Measurements from ENCODE around the gene TRIM5. TPM values are rescaled to one million over a fixed set of nuclear protein-coding genes. Genes with fewer than 3 reads are reported as not detected.
"Not testable (repeated sequence)": the region's sequence is repeated elsewhere in the genome, so short reads cannot be mapped to it uniquely, and the experiment has no call there.

The TRIM5 gene
- total and polyA plus RNA-seq, 2 donors (not counting 3 experiments of a cell fraction or from before 2014, with no cell fraction given) = 54.5 to 57.3 TPM

GRCh38 chr11:5722622-5723021, 37.7 kb upstream of the TRIM5 start:
- DNase-seq (ENCODE audit: low read depth, low spot score) = no peak
- H4K20me1 ChIP-seq (replicated peaks; ENCODE audit: control insufficient read depth, extremely low read depth, insufficient read depth, low read length) = no peaks in the 10 kb centered on the region
- H2AFZ ChIP-seq (ENCODE audit: low read depth, low read length) = no peak overlapping the region
- no peaks in the 10 kb centered on the region for H3K79me2 ChIP-seq (ENCODE audit: control insufficient read depth, insufficient read depth, low read length)
- H3K27ac ChIP-seq (ENCODE audit: insufficient read depth, low read depth, low read length) = no peak overlapping the region
- TF ChIP-seq POLR2AphosphoS5 (IDR thresholded peaks at IDR 0.05; ENCODE audit: insufficient read depth, low read depth, low read length) = no peak
- no peak for TF ChIP-seq MYC (IDR thresholded peaks at IDR 0.05; ENCODE audit: low read depth, low read length)
- TF ChIP-seq JUN (IDR thresholded peaks at IDR 0.05; ENCODE audit: borderline replicate concordance, insufficient read depth, insufficient read length, low read depth) = no peak
- H3K36me3 ChIP-seq (ENCODE audit: control insufficient read depth in 2 of 2, extremely low read depth in 1 of 2, insufficient read depth in 2 of 2, low read length in 2 of 2) = no peaks in the 10 kb centered on the region
- no peak for FAIRE-seq
- no peak overlapping the region for H3K4me3 ChIP-seq (replicated peaks in 1 of 3; ENCODE audit: insufficient read depth in 1 of 3, low read depth in 1 of 3, low read length in 3 of 3)
- H3K9me3 ChIP-seq (replicated peaks; ENCODE audit: control insufficient read depth, insufficient read depth, low read length) = no peaks in the 10 kb centered on the region
- intact Hi-C loops (cut with micrococcal nuclease) (no loop called here), dilution Hi-C loops (cut with MboI; ENCODE audit: extremely low pct_ligation_motif_present, low sequenced_read_pairs) (no loop called here)
- BruUV-seq (replicated peaks) = no TSS peak
- no peak overlapping the region for H3K4me2 ChIP-seq (ENCODE audit: insufficient read depth, low read length)
- ChIA-PET CTCF (no interaction called here), POLR2A (no interaction called here)
- no peaks in the 10 kb centered on the region for H3K4me1 ChIP-seq (ENCODE audit: control insufficient read depth, extremely low read depth, insufficient read depth, low read length)
- H3K9me1 ChIP-seq (replicated peaks; ENCODE audit: control insufficient read depth, extremely low read depth, insufficient read depth, low read length) = no peaks in the 10 kb centered on the region
- H3K27me3 ChIP-seq (ENCODE audit: control insufficient read depth in 2 of 2, insufficient read depth in 2 of 2, low read length in 2 of 2) = peaks cover 0 to 8% of the 10 kb centered on the region in 2 experiments
- no peak overlapping the region for H3K9ac ChIP-seq (replicated peaks; ENCODE audit: extremely low read depth, insufficient read depth, low read length)

DNA sequence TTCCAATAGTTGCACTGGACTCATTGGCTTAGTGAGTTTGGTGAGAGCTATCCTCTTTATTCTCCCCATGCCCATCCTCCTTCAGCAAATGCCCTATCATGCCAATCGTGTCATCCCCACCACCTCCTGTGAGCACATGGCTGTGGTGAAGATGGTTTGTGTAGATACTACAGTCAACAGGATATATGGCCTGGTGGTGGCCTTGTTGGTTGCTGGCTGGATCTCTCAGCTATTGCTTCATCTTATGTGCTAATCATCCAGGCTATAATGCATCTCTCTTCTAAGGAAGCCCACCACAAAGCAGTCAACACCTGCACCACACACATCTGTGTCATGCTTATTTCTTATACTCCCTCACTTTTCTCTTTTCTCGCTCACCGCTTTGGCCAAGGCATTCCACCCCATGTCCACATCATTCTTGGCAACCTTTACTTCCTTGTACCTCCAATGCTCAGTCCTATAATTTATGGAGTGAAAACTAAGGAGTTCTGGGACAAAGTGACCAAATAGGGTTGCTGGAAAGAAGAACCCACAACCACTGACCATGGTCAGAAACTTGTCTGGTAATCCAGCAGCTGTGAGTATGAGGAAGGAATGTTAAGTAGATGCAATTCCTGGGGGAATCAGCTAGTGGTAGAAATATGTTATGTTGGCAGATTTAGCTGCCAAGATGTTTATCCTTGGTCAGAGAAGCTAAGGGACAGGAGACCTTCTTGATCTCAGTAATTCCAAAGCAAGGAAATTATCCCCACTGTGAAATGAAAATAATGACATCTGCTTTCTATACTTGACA, 35.0 kb upstream of the TRIM5 start:
- Histone ChIP-seq H4K20me1 (replicated peaks; ENCODE audit: control insufficient read depth, extremely low read depth, insufficient read depth, low read length) (no peaks in the 10 kb centered on the region), H3K4me3 (replicated peaks in 1 of 3; ENCODE audit: insufficient read depth in 1 of 3, low read depth in 1 of 3, low read length in 3 of 3) (no peak overlapping the region), H3K4me2 (ENCODE audit: insufficient read depth, low read length) (no peak overlapping the region), H3K4me1 (ENCODE audit: control insufficient read depth, extremely low read depth, insufficient read depth, low read length) (no peaks in the 10 kb centered on the region), H3K9ac (replicated peaks; ENCODE audit: extremely low read depth, insufficient read depth, low read length) (no peak overlapping the region), H3K9me3 (replicated peaks; ENCODE audit: control insufficient read depth, insufficient read depth, low read length) (no peaks in the 10 kb centered on the region), H2AFZ (ENCODE audit: low read depth, low read length) (no peak overlapping the region), H3K27me3 (ENCODE audit: control insufficient read depth in 2 of 2, insufficient read depth in 2 of 2, low read length in 2 of 2) (peaks cover 0 to 6% of the 10 kb centered on the region in 2 experiments), H3K79me2 (ENCODE audit: control insufficient read depth, insufficient read depth, low read length) (no peaks in the 10 kb centered on the region), H3K36me3 (ENCODE audit: control insufficient read depth in 2 of 2, extremely low read depth in 1 of 2, insufficient read depth in 2 of 2, low read length in 2 of 2) (no peaks in the 10 kb centered on the region), H3K9me1 (replicated peaks; ENCODE audit: control insufficient read depth, extremely low read depth, insufficient read depth, low read length) (no peaks in the 10 kb centered on the region), H3K27ac (ENCODE audit: insufficient read depth, low read depth, low read length) (no peak overlapping the region)
- TF ChIP-seq, protein P1, sequence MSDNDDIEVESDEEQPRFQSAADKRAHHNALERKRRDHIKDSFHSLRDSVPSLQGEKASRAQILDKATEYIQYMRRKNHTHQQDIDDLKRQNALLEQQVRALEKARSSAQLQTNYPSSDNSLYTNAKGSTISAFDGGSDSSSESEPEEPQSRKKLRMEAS (IDR thresholded peaks at IDR 0.05; ENCODE audit: insufficient read depth, insufficient read length) = no peak
- no peak for TF ChIP-seq FOS (IDR thresholded peaks at IDR 0.05; ENCODE audit: borderline replicate concordance, insufficient read depth, low read length)
- TF ChIP-seq EZH2 (IDR thresholded peaks at IDR 0.05; ENCODE audit: borderline replicate concordance, low read depth, low read length, severe bottlenecking) = no peak
- no peak for TF ChIP-seq POLR2AphosphoS5 (IDR thresholded peaks at IDR 0.05; ENCODE audit: insufficient read depth, low read depth, low read length)
- dilution Hi-C loops (cut with MboI; ENCODE audit: extremely low pct_ligation_motif_present, low sequenced_read_pairs) (no loop called here), intact Hi-C loops (cut with micrococcal nuclease) (no loop called here)
- BruUV-seq (replicated peaks) = no TSS peak
- DNase-seq (ENCODE audit: low read depth, low spot score) (no peak), FAIRE-seq (no peak)
- ChIA-PET POLR2A (no interaction called here), CTCF (no interaction called here)

GRCh38 chr11:5716518-5716917, 31.6 kb upstream of the TRIM5 start:
- DNase-seq (ENCODE audit: low read depth, low spot score); FAIRE-seq; H2AFZ ChIP-seq (ENCODE audit: low read depth, low read length); H3K4me3 ChIP-seq (replicated peaks in 1 of 3; ENCODE audit: insufficient read depth in 1 of 3, low read depth in 1 of 3, low read length in 3 of 3); CTCF ChIA-PET; dilution Hi-C loops (cut with MboI; ENCODE audit: extremely low pct_ligation_motif_present, low sequenced_read_pairs); POLR2A ChIA-PET; H3K79me2 ChIP-seq (ENCODE audit: control insufficient read depth, insufficient read depth, low read length); H3K27me3 ChIP-seq (ENCODE audit: control insufficient read depth in 2 of 2, insufficient read depth in 2 of 2, low read length in 2 of 2); H3K27ac ChIP-seq (ENCODE audit: insufficient read depth, low read depth, low read length); H3K9ac ChIP-seq (replicated peaks; ENCODE audit: extremely low read depth, insufficient read depth, low read length); H3K4me1 ChIP-seq (ENCODE audit: control insufficient read depth, extremely low read depth, insufficient read depth, low read length); H3K36me3 ChIP-seq (ENCODE audit: control insufficient read depth in 2 of 2, extremely low read depth in 1 of 2, insufficient read depth in 2 of 2, low read length in 2 of 2); H4K20me1 ChIP-seq (replicated peaks; ENCODE audit: control insufficient read depth, extremely low read depth, insufficient read depth, low read length); BruUV-seq (replicated peaks); H3K4me2 ChIP-seq (ENCODE audit: insufficient read depth, low read length); intact Hi-C loops (cut with micrococcal nuclease); H3K9me1 ChIP-seq (replicated peaks; ENCODE audit: control insufficient read depth, extremely low read depth, insufficient read depth, low read length); H3K9me3 ChIP-seq (replicated peaks; ENCODE audit: control insufficient read depth, insufficient read depth, low read length): not testable (repeated sequence)
